ENCODE results near the gene OMA1. TPM values are rescaled to one million over a fixed set of nuclear protein-coding genes. Genes with fewer than 3 reads are reported as not detected.
A peak's percentile ranks its signal among the peaks of the same experiment; 100 is the strongest.
"Not testable (repeated sequence)": the region's sequence is repeated elsewhere in the genome, so short reads cannot be mapped to it uniquely, and the experiment has no call there.

Gene OMA1
- total RNA-seq, 1 donor from 2014 or later = 33.4 TPM

GRCh38 chr1:58543260-58543659, 3.3 kb downstream of the OMA1 start:
- Histone ChIP-seq H3K4me3 (no peak overlapping the region), H3K9me3 (no peaks in the 10 kb centered on the region), H3K36me3 (peaks cover 3% of the 10 kb centered on the region), H3K4me1 (peaks cover 12% of the 10 kb centered on the region), H3K27ac (no peak overlapping the region), H3K27me3 (ENCODE audit: low read depth) (no peaks in the 10 kb centered on the region)
- TF ChIP-seq CTCF (IDR thresholded peaks at IDR 0.05) = no peak
- ATAC-seq = no peak
- intact Hi-C loops (cut with DNase I) = no loop called here
- DNase-seq = no peak

GRCh38 chr1:58539553-58539952, 7.0 kb downstream of the OMA1 start:
- Histone ChIP-seq H3K27ac (no peak overlapping the region), H3K4me1 (no peaks in the 10 kb centered on the region), H3K4me3 (no peak overlapping the region), H3K36me3 (peaks cover 3% of the 10 kb centered on the region), H3K9me3 (no peaks in the 10 kb centered on the region), H3K27me3 (ENCODE audit: low read depth) (no peaks in the 10 kb centered on the region)
- DNase-seq = no peak
- no peak for ATAC-seq
- intact Hi-C loops (cut with DNase I) = no loop called here
- TF ChIP-seq CTCF (IDR thresholded peaks at IDR 0.05) = no peak

DNA sequence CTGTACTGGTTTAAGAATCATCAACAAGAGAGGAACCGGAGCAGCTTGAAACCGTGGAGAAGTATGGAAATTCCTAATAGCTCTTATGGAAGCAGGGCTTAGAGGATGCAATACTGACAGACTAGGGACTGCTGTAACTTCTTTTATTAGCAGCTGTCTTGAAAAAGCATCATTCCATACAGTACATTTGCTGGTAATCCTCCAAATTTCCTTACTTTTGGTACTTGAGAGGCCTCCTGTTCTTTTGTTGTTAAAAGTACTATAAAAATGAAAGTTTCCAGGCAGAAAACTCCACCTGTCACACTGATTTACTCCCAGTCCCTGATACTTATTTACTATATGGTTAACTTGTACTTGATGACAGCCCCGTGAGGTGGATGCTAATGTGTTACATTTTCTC, 7.7 kb downstream of the OMA1 start:
- DNase-seq = no peak
- TF ChIP-seq CTCF (IDR thresholded peaks at IDR 0.05) = no peak
- H3K4me3 ChIP-seq = no peak overlapping the region
- H3K9me3 ChIP-seq = no peaks in the 10 kb centered on the region
- no peak overlapping the region for H3K27ac ChIP-seq
- intact Hi-C loops (cut with DNase I) = no loop called here
- no peaks in the 10 kb centered on the region for H3K27me3 ChIP-seq (ENCODE audit: low read depth)
- H3K36me3 ChIP-seq = peaks cover 3% of the 10 kb centered on the region
- ATAC-seq = no peak
- no peaks in the 10 kb centered on the region for H3K4me1 ChIP-seq

DNA sequence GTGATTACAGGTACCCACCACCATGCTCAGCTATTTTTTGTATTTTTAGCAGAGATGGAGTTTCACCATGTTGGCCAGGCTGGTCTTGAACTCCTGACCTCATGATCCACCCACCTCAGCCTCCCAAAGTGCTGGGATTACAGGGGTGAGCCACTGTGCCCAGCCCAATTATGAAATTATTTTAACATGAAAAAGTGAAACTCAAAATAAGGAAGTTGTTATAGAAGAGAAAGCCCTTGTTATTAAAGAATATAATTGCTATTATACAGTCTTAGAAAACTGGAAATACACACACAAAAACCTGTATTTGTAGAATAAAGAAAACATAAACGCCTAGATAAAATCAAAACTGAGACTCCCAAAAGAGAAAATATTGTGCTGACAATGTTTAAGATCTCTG, 14.7 kb downstream of the OMA1 start:
- DNase-seq; H3K27ac ChIP-seq; intact Hi-C loops (cut with DNase I); H3K36me3 ChIP-seq; ATAC-seq; H3K27me3 ChIP-seq (ENCODE audit: low read depth); H3K4me3 ChIP-seq; H3K9me3 ChIP-seq; H3K4me1 ChIP-seq: not testable (repeated sequence)

DNA sequence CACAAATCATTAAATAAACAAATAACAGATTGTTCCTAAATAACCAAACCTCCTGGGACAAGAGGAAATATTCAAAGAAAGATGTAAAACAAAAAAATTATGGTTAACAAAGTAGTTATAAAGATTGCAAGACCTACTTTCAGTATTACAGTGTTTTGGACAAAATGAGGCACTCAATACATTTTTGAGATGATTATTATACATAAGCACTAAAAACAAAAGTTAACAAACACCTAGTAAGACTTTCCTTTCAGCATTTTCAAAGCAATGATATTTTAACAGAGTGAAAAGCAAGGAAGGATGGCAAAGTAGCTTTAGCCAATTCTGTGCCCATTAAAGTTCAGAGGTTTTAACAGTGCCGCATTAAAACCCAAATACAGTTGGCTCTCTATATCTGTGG, 17.2 kb downstream of the OMA1 start:
- ATAC-seq (no peak), DNase-seq (no peak)
- no peaks in the 10 kb centered on the region for H3K4me1 ChIP-seq
- intact Hi-C loops (cut with DNase I) = no loop called here
- no peaks in the 10 kb centered on the region for H3K9me3 ChIP-seq
- no peak overlapping the region for H3K27ac ChIP-seq
- no peak overlapping the region for H3K4me3 ChIP-seq
- H3K36me3 ChIP-seq = peaks cover 5% of the 10 kb centered on the region
- no peak for TF ChIP-seq CTCF (IDR thresholded peaks at IDR 0.05)
- no peaks in the 10 kb centered on the region for H3K27me3 ChIP-seq (ENCODE audit: low read depth)

DNA sequence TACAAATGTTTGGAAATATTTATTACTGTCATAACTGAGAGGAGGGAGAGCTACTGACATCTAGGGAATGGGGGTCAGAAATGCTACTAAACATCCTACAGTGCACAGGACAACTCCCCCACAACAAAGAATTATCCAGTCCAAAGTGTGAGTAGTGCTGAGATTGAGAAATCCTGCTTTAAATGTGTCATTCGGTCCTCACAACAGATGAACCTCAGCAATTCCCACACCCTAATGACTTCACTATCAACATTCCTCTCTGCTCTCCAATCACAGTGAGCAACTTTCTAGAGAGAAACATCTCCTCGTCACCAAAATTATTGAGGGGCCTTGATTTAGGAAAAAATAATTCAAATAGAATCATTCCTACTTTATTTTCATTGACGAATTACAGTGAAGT, 18.0 kb downstream of the OMA1 start:
- H3K4me1 ChIP-seq = no peaks in the 10 kb centered on the region
- ATAC-seq = peak in 1 of 2 donors; percentile 7
- no peaks in the 10 kb centered on the region for H3K9me3 ChIP-seq
- no peak overlapping the region for H3K27ac ChIP-seq
- no peaks in the 10 kb centered on the region for H3K27me3 ChIP-seq (ENCODE audit: low read depth)
- intact Hi-C loops (cut with DNase I) = no loop called here
- H3K4me3 ChIP-seq = no peak overlapping the region
- TF ChIP-seq CTCF (IDR thresholded peaks at IDR 0.05) = no peak
- no peak for DNase-seq
- H3K36me3 ChIP-seq = peaks cover 5% of the 10 kb centered on the region

Measured in lower lobe of right lung (tissue), 2 donors.